ENCODE data around the gene GHITM.

GRCh38 chr10:84108797-84109196 lies 30.5 kb upstream of the GHITM start:
- TF ChIP-seq CTCF (IDR thresholded peaks at IDR 0.05), result no peak
- no peak for TF ChIP-seq POLR2A (IDR thresholded peaks at IDR 0.05)
- no peak for TF ChIP-seq POLR2AphosphoS5 (IDR thresholded peaks at IDR 0.05)

Data from prostate gland (tissue), 2 donors.